Naive thymus-derived CD8-positive, alpha-beta T cell (primary cell): ENCODE results near the gene MAML3. TPM values are rescaled to one million over a fixed set of nuclear protein-coding genes. Genes with fewer than 3 reads are reported as not detected.

Source experiments
- ATAC-seq, 2 donors: fragments of 150-1000 bp; cut with Tn5 transposase in 1 of 2; sonication (Bioruptor Pico), chemical (Tn5 transposase) in 1 of 2; 1 replicate in 1 of 2; 2 replicates in 1 of 2; pipeline ENCODE4 v1.10.0; 2021; ENCODE audit warnings: mild to moderate bottlenecking in 2 of 2, moderate library complexity in 2 of 2
- POLR2A ChIA-PET: fragments of 350-600 bp; sonication (Branson Sonifier 250); formaldehyde crosslinking; loops from one replicate; lab custom pipeline; 2021; ENCODE audit warnings: antibody characterized with exemption; lab: Charles Lee
- DNase-seq, 10 donors: peaks; one replicate each; pipeline versions ENCODE4 v3.0.0 to v3.0.0-alpha.2; 2020 to 2022
- H3K27ac Mint-ChIP-seq, 10 donors: one replicate each; pipeline ENCODE4 v1.8.0; 2020 to 2022; ENCODE audit warnings: mild to moderate bottlenecking in 10 of 10, mixed read lengths in 10 of 10, moderate library complexity in 4 of 10, inconsistent platforms in 1 of 10
- H3K27me3 Mint-ChIP-seq, 5 donors: one replicate each; pipeline ENCODE4 v1.8.0; 2021 to 2022; ENCODE audit warnings: mixed read lengths in 5 of 5
- H3K36me3 Mint-ChIP-seq, 3 donors: one replicate each; pipeline ENCODE4 v1.8.0; 2020 to 2022; ENCODE audit warnings: mixed read lengths in 3 of 3, mild to moderate bottlenecking in 2 of 3, inconsistent platforms in 1 of 3
- H3K4me1 Mint-ChIP-seq, 4 donors: one replicate each; pipeline ENCODE4 v1.8.0; 2021 to 2022; ENCODE audit warnings: mixed read lengths in 4 of 4
- H3K4me3 Mint-ChIP-seq, 10 donors: one replicate each; pipeline ENCODE4 v1.8.0; 2020 to 2022; ENCODE audit warnings: mild to moderate bottlenecking in 10 of 10, mixed read lengths in 10 of 10, moderate library complexity in 6 of 10, inconsistent platforms in 1 of 10
- H3K9me3 Mint-ChIP-seq, 9 donors: one replicate each; pipeline ENCODE4 v1.8.0; 2020 to 2022; ENCODE audit warnings: mixed read lengths in 9 of 9, mild to moderate bottlenecking in 3 of 9, inconsistent platforms in 1 of 9, moderate library complexity in 1 of 9
- polyA plus RNA-seq, 3 donors: library from polyadenylated mRNA; unstranded; fragments of 300-500 nt; fragmentation: Illumina TruSeq; gene quantifications; one replicate each; pipeline ENCODE4 v1.2.3, GENCODE V29; 2021
- total RNA-seq, 8 experiments: library from RNA in 2 of 8; stranded (reverse) in 2 of 8; gene quantifications; one replicate each; pipeline ENCODE4 v1.2.3 and lab custom pipeline; 2021 to 2026

MAML3 gene
- total and polyA plus RNA-seq, 5 experiments from 2014 or later = 0.51 to 5.3 (median 1.6) TPM

- ATAC-seq (no peak), DNase-seq (no peak)
- Mint-ChIP-seq H3K4me3 (no peak overlapping the region), H3K27ac (peak overlapping the region in 1 of 10 donors; percentile 10), H3K27me3 (no peaks in the 10 kb centered on the region), H3K36me3 (no peaks in the 10 kb centered on the region), H3K9me3 (no peaks in the 10 kb centered on the region), H3K4me1 (peaks cover 0 to 3% (median 0%) of the 10 kb centered on the region in 4 donors)
- POLR2A ChIA-PET = no interaction called here
These were observed 235.4 kb downstream of the MAML3 start for GRCh38 chr4:139918591-139918990.

GRCh38 chr4:139917896-139918295 lies 236.1 kb downstream of the MAML3 start:
- Mint-ChIP-seq H3K36me3 (no peaks in the 10 kb centered on the region), H3K4me1 (peaks cover 0 to 3% (median 0%) of the 10 kb centered on the region in 4 donors), H3K27me3 (no peaks in the 10 kb centered on the region), H3K9me3 (no peaks in the 10 kb centered on the region), H3K4me3 (no peak overlapping the region), H3K27ac (peak overlapping the region in 1 of 10 donors; percentile 10)
- ATAC-seq (no peak), DNase-seq (no peak)
- POLR2A ChIA-PET = interaction anchor here (0.6 kb wide), 1 partner anchor 628 kb away, joined by 3 read pairs; no protein-coding TSS in a partner anchor

- peaks cover 0 to 3% (median 0%) of the 10 kb centered on the region in 4 donors for H3K4me1 Mint-ChIP-seq
- POLR2A ChIA-PET = no interaction called here
These were observed 237.9 kb downstream of the MAML3 start for GRCh38 chr4:139916041-139916440.

GRCh38 chr4:139915037-139915436 lies 238.9 kb downstream of the MAML3 start:
- peaks cover 0 to 2% (median 1%) of the 10 kb centered on the region in 3 donors for H3K36me3 Mint-ChIP-seq
- DNase-seq = no peak
- H3K27ac Mint-ChIP-seq = no peak overlapping the region
- no peaks in the 10 kb centered on the region for H3K9me3 Mint-ChIP-seq
- no peaks in the 10 kb centered on the region for H3K27me3 Mint-ChIP-seq
- no peak overlapping the region for H3K4me3 Mint-ChIP-seq
- POLR2A ChIA-PET = no interaction called here
- peaks cover 0 to 5% (median 0%) of the 10 kb centered on the region in 4 donors for H3K4me1 Mint-ChIP-seq
- ATAC-seq = no peak

More at GRCh38 chr4:139916041-139916440, 237.9 kb downstream of the MAML3 start:
- no peak overlapping the region for H3K4me3 Mint-ChIP-seq
- DNase-seq = no peak
- no peaks in the 10 kb centered on the region for H3K9me3 Mint-ChIP-seq
- H3K36me3 Mint-ChIP-seq = peaks cover 0 to 1% (median 0%) of the 10 kb centered on the region in 3 donors
- ATAC-seq = no peak
- no peaks in the 10 kb centered on the region for H3K27me3 Mint-ChIP-seq
- H3K27ac Mint-ChIP-seq = no peak overlapping the region

DNA sequence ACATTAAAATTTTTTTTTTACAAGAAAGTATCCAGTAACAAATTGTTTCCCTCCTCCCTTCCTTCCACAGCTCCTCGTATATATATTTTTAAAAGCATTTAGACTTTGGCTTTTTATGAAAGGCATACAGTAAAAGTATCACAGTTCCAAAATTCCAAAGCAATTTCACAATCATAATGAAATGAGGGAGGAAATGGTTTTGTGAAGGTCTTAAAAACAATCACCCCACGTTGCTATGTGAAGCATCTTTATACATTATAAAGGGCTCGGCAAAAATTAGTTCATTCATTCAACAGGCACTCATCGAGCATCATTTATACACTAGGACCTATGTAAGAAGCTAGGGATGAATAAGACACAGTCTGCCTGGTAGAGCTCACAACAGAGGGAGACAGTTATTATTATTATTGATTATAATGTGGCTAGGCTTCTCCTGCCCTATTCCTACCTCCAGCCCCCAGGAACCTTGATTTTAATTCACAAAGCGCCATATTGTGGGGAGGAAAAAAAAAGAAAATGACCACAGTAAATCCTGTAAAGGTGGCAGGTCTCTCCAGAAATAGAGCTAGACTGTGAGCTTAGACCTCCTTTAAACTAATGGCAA lies 239.9 kb downstream of the MAML3 start:
- no peaks in the 10 kb centered on the region for H3K9me3 Mint-ChIP-seq
- POLR2A ChIA-PET = no interaction called here
- H3K4me1 Mint-ChIP-seq = peaks cover 0 to 5% (median 0%) of the 10 kb centered on the region in 4 donors
- no peak overlapping the region for H3K4me3 Mint-ChIP-seq
- DNase-seq (no peak), ATAC-seq (no peak)
- H3K36me3 Mint-ChIP-seq = peaks cover 0 to 2% (median 1%) of the 10 kb centered on the region in 3 donors
- no peak overlapping the region for H3K27ac Mint-ChIP-seq
- no peaks in the 10 kb centered on the region for H3K27me3 Mint-ChIP-seq

- Mint-ChIP-seq H3K4me1 (peaks cover 0 to 5% (median 0%) of the 10 kb centered on the region in 4 donors), H3K9me3 (no peaks in the 10 kb centered on the region), H3K36me3 (peaks cover 0 to 2% (median 1%) of the 10 kb centered on the region in 3 donors), H3K27ac (no peak overlapping the region), H3K27me3 (no peaks in the 10 kb centered on the region), H3K4me3 (no peak overlapping the region)
- ATAC-seq = no peak
- POLR2A ChIA-PET = no interaction called here
- DNase-seq = no peak
These were observed 240.5 kb downstream of the MAML3 start for GRCh38 chr4:139913398-139913990.

DNA sequence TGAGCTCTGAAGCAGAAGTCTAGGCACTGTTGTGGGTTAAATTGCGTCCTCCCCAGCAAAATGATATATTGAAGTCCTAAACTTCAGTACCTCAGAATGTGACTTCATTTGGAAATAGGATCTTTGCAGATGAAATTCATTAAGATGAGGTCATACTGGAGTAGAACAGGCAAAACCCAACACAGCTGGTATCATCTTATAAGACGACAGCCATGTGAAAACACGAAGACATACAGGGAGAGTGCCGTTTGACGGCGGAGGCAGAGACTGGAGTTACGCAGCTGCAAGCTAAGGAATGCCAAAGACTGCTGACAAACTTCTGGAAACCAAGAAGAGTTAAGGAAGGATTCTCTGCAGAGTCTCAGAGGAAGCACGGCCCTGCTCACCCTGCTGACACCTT lies 241.5 kb downstream of the MAML3 start:
- Mint-ChIP-seq H3K36me3 (peaks cover 0 to 2% (median 1%) of the 10 kb centered on the region in 3 donors), H3K27me3 (no peaks in the 10 kb centered on the region), H3K9me3 (no peaks in the 10 kb centered on the region), H3K4me3 (no peak overlapping the region), H3K4me1 (peaks cover 0 to 7% (median 0%) of the 10 kb centered on the region in 4 donors), H3K27ac (no peak overlapping the region)
- no peak for DNase-seq
- no peak for ATAC-seq
- POLR2A ChIA-PET = no interaction called here

- H3K9me3 Mint-ChIP-seq = peaks cover 0 to 6% (median 0%) of the 10 kb centered on the region in 9 donors
- no peaks in the 10 kb centered on the region for H3K27me3 Mint-ChIP-seq
- DNase-seq = no peak
- ATAC-seq = no peak
- peaks cover 0 to 4% (median 0%) of the 10 kb centered on the region in 4 donors for H3K4me1 Mint-ChIP-seq
- no peak overlapping the region for H3K4me3 Mint-ChIP-seq
- POLR2A ChIA-PET = no interaction called here
- no peak overlapping the region for H3K27ac Mint-ChIP-seq
- H3K36me3 Mint-ChIP-seq = peaks cover 2 to 10% (median 5%) of the 10 kb centered on the region in 3 donors
These were observed 243.9 kb downstream of the MAML3 start for GRCh38 chr4:139910106-139910505.

- Mint-ChIP-seq H3K36me3 (peaks cover 7 to 13% (median 12%) of the 10 kb centered on the region in 3 donors), H3K27me3 (no peaks in the 10 kb centered on the region), H3K9me3 (peaks cover 0 to 15% (median 2%) of the 10 kb centered on the region in 9 donors), H3K4me1 (peaks cover 0 to 4% (median 0%) of the 10 kb centered on the region in 4 donors), H3K4me3 (no peak overlapping the region), H3K27ac (no peak overlapping the region)
- ATAC-seq = no peak
- POLR2A ChIA-PET = no interaction called here
- no peak for DNase-seq
These were observed 245.1 kb downstream of the MAML3 start for GRCh38 chr4:139908636-139909437.

- POLR2A ChIA-PET = no interaction called here
- no peaks in the 10 kb centered on the region for H3K27me3 Mint-ChIP-seq
- DNase-seq = no peak
- peaks cover 0 to 4% (median under 1%) of the 10 kb centered on the region in 4 donors for H3K4me1 Mint-ChIP-seq
- no peak for ATAC-seq
- peaks cover 0 to 18% (median 6%) of the 10 kb centered on the region in 9 donors for H3K9me3 Mint-ChIP-seq
- no peak overlapping the region for H3K27ac Mint-ChIP-seq
- no peak overlapping the region for H3K4me3 Mint-ChIP-seq
- peaks cover 9 to 13% (median 12%) of the 10 kb centered on the region in 3 donors for H3K36me3 Mint-ChIP-seq
These were observed 246.8 kb downstream of the MAML3 start for GRCh38 chr4:139907001-139907809.

DNA sequence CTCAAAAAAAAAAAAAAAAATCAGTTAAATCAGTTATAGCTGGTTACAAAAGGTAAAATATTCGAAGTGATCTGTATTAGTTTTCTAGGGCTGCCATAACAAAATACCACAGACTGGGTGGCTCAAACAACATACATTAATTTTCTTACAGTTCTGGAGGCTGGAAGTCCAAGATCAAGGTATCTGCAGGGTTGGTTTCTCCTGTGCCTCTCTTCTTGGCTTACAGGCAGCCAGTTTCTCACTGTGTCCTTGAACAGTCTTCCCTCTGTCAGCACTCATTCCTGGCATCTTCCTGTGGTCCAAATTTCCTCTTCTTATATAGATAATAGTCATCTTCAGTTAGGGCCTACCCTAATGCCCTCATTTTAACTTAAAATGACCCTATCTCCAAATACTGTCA lies 248.5 kb downstream of the MAML3 start:
- Mint-ChIP-seq H3K4me1 (peaks cover 0 to 7% (median under 1%) of the 10 kb centered on the region in 4 donors), H3K4me3 (no peak overlapping the region)

GRCh38 chr4:139904406-139904805 lies 249.6 kb downstream of the MAML3 start:
- H3K27ac Mint-ChIP-seq = no peak overlapping the region
- DNase-seq (no peak), ATAC-seq (no peak)
- POLR2A ChIA-PET = no interaction called here
- H3K9me3 Mint-ChIP-seq = peaks cover 0 to 18% (median 6%) of the 10 kb centered on the region in 9 donors
- H3K4me3 Mint-ChIP-seq = no peak overlapping the region
- peaks cover 0 to 6% (median under 1%) of the 10 kb centered on the region in 4 donors for H3K4me1 Mint-ChIP-seq
- peaks cover 0 to 1% (median 0%) of the 10 kb centered on the region in 5 donors for H3K27me3 Mint-ChIP-seq
- H3K36me3 Mint-ChIP-seq = peaks cover 7 to 13% (median 11%) of the 10 kb centered on the region in 3 donors

More for the DNA sequence above, 248.5 kb downstream of the MAML3 start:
- DNase-seq = no peak
- peaks cover 0 to 1% (median 0%) of the 10 kb centered on the region in 5 donors for H3K27me3 Mint-ChIP-seq
- H3K36me3 Mint-ChIP-seq = peaks cover 8 to 13% (median 11%) of the 10 kb centered on the region in 3 donors
- H3K9me3 Mint-ChIP-seq = peaks cover 0 to 18% (median 6%) of the 10 kb centered on the region in 9 donors
- no peak for ATAC-seq
- POLR2A ChIA-PET = interaction anchor here (0.6 kb wide), 1 partner anchor 125 kb away, joined by 3 read pairs; no protein-coding TSS in a partner anchor
- no peak overlapping the region for H3K27ac Mint-ChIP-seq
